Inflammatory macrophage treated with lipopolysaccharide for 1 hour (primary cell): Measurements from ENCODE around the gene PCDHB6.
A peak's percentile ranks its signal among the peaks of the same experiment; 100 is the strongest.
"Not testable (repeated sequence)": the region's sequence is repeated elsewhere in the genome, so short reads cannot be mapped to it uniquely, and the experiment has no call there.

Source experiments
- DNase-seq, 2 donors: peaks; one replicate each; pipeline ENCODE4 v3.0.0-alpha.2; 2020 to 2022

The PCDHB6 gene

DNA sequence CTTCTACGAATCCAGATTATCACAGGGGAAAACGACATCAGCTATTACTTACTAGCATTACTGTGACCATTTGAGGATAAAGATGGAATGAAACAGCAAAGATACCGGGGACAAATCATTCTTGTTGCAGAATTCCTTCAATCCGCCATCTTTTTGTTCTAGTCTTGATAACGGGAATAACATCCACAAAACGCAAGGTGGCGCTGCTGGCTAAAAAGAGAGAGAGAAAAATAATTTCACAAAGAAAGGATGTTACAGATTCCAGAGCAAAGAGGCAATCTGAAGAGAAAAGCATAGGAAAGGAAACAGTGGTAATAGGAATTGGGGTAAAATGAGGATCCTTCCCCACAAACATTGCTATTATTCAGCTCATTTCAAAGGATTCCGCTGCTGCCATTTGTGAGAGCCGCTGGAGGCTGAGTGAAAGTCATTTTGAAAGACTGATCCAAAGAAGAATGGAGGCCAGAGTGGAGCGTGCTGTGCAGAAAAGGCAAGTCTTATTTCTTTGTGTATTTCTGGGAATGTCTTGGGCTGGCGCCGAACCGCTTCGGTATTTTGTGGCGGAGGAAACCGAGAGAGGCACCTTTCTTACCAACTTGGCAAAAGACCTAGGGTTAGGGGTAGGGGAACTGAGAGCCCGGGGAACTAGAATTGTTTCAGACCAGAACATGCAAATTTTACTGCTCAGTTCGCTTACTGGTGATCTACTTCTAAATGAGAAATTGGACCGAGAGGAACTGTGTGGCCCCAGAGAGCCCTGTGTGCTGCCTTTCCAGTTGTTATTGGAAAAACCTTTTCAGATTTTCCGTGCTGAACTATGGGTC lies 22.7 kb downstream of the PCDHB6 start, which contains the start of gene PCDHB7:
PCDHB7 (plus strand) TSS at position 264 of the 824 bp plus-strand sequence; CDS start at position 456, 192 bp downstream.
- DNase-seq, result no peak

DNA sequence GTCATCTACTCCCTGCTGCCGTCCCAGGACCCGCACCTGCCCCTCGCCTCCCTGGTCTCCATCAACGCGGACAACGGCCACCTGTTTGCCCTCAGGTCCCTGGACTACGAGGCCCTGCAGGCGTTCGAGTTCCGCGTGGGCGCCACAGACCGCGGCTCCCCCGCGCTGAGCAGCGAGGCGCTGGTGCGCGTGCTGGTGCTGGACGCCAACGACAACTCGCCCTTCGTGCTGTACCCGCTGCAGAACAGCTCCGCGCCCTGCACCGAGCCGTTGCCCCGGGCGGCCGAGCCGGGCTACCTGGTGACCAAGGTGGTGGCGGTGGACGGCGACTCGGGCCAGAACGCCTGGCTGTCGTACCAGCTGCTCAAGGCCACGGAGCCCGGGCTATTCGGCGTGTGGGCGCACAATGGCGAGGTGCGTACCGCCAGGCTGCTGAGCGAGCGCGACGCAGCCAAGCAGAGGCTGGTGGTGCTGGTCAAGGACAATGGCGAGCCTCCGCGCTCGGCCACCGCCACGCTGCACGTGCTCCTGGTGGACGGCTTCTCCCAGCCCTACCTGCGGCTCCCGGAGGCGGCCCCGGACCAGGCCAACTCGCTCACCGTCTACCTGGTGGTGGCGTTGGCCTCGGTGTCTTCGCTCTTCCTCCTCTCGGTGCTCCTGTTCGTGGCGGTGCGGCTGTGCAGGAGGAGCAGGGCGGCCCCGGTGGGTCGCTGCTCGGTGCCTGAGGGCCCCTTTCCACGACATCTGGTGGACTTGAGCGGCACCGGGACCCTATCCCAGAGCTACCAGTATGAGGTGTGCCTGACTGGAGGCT lies 24.6 kb downstream of the PCDHB6 start:
- DNase-seq, result not testable (repeated sequence)

DNA sequence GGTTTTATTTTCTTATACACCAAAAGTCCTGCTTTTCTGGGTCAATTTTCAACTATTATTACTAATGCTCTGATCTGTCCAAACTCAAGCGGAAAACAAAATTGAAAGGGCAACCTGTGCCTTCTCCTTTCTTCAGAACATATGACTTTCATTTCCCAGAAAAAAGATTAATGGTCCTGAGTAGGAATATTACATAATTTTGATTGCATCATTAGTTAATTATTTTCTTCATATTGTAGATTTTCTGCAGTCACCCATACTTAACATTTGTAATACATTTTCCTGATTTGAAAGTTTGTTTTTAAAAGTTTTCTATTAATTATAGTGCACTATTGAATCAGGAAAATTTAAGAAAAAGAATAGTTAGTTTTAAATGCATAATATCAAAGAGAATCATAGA lies 26.1 kb downstream of the PCDHB6 start:
- no peak for DNase-seq

DNA sequence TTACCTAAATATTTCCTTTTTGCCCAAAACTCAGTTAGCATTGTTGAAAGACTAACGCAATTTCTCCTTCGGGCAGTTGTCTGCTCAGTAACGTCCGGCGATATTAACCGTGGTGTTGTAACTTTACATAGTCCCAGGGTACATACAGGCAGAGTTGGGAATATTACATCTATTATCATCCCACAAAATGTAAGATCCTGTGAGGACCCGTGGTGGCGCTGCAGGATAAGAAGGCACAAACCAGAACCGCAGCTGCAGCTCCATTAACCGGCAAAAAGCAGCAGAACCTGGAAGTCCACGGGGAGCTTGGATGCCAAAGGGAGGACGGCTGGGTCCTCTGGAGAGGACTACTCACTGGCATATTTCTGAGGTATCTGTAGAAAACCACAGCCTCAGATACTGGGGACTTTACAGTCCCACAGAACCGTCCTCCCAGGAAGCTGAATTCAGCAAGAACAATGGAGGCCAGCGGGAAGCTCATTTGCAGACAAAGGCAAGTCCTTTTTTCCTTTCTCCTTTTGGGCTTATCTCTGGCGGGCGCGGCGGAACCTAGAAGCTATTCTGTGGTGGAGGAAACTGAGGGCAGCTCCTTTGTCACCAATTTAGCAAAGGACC lies 27.8 kb downstream of the PCDHB6 start, which contains the start of gene PCDHB8:
PCDHB8 (plus strand) TSS at position 214 of the 615 bp plus-strand sequence; CDS start at position 459, 245 bp downstream.
- DNase-seq, result not testable (repeated sequence)

DNA sequence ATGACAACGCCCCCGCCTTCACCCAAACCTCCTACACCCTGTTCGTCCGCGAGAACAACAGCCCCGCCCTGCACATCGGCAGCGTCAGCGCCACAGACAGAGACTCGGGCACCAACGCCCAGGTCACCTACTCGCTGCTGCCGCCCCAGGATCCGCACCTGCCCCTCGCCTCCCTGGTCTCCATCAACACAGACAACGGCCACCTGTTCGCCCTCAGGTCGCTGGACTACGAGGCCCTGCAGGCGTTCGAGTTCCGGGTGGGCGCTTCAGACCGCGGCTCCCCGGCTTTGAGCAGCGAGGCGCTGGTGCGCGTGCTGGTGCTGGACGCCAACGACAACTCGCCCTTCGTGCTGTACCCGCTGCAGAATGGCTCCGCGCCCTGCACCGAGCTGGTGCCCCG lies 29.5 kb downstream of the PCDHB6 start:
- DNase-seq, result not testable (repeated sequence)

DNA sequence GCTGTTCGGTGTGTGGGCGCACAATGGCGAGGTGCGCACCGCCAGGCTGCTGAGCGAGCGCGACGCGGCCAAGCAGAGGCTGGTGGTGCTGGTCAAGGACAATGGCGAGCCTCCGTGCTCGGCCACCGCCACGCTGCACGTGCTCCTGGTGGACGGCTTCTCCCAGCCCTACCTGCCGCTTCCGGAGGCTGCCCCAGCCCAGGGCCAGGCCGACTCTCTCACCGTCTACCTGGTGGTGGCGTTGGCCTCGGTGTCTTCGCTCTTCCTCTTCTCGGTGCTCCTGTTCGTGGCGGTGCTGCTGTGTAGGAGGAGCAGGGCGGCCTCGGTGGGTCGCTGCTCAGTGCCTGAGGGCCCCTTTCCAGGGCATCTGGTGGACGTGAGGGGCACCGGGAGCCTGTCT lies 30.0 kb downstream of the PCDHB6 start:
- DNase-seq, result not testable (repeated sequence)

DNA sequence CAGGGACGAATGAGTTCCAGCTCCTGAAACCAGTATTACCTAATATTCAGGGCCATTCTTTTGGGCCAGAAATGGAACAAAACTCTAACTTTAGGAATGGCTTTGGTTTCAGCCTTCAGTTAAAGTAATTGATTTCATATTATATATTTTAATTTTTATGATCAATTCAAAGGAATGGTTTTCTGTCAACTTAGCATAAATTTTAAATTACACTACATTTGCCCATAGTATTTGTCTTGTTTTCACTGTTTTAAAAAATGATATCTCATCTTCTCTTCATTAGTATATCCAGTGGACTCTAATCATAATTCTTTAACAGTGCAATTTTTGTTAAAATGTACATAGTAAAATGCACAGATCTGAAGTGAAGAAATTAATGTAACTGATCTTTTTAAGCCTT lies 30.5 kb downstream of the PCDHB6 start:
- DNase-seq, result no peak

DNA sequence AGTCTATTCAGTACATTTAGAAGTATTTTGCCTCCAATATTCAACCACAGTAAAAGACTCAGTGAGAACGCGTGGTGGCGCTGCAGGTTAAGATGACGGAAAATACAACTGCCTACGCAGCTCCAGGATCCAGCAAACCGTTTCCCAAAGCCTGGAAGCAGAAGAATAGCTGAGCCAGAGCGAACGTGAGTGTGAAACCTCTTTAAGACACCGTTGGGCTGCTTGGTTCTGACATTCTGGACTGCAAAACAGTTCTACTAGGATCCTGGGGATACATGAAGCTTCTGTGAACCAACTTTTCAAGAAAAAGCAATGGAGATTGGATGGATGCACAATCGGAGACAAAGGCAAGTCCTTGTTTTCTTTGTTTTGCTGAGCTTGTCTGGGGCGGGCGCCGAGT lies 32.4 kb downstream of the PCDHB6 start, which contains the start of gene PCDHB16:
PCDHB16 (plus strand) TSS at position 140 of the 400 bp plus-strand sequence; CDS start at position 313, 173 bp downstream.
- no peak for DNase-seq

DNA sequence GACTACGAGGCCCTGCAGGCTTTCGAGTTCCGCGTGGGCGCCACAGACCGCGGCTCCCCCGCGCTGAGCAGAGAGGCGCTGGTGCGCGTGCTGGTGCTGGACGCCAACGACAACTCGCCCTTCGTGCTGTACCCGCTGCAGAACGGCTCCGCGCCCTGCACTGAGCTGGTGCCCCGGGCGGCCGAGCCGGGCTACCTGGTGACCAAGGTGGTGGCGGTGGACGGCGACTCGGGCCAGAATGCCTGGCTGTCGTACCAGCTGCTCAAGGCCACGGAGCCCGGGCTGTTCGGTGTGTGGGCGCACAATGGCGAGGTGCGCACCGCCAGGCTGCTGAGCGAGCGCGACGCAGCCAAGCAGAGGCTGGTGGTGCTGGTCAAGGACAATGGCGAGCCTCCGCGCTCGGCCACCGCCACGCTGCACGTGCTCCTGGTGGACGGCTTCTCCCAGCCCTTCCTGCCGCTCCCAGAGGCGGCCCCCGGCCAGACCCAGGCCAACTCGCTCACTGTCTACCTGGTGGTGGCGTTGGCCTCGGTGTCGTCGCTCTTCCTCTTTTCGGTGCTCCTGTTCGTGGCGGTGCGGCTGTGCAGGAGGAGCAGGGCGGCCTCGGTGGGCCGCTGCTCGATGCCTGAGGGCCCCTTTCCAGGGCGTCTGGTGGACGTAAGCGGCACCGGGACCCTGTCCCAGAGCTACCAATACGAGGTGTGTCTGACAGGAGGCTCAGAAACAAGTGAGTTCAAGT lies 34.4 kb downstream of the PCDHB6 start:
- not testable (repeated sequence) for DNase-seq

DNA sequence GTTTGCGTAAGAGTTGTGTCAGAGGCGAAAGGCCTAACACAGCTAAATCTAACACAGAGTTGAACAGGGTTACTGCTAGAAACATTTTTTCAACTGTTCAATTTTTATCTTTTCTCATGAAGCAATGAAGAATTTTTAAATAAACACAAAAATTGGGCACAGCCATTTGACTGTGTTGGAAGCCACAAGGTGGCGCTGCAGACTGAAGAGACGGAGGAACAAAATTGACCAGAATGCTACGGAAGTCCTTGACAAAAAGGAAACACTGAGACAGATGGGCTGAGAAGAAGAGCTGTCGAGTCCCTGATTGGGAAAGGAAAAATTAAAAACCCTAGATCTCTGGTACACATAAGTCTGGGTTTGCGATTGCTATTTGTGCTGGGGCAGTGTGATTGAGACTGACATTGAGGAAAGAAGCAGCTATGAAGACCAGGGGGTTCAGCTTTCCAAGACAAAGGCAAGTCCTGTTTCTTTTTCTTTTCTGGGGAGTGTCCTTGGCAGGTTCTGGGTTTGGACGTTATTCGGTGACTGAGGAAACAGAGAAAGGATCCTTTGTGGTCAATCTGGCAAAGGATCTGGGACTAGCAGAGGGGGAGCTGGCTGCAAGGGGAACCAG lies 37.1 kb downstream of the PCDHB6 start, which contains the start of gene PCDHB9:
PCDHB9 (plus strand) TSS at position 265 of the 616 bp plus-strand sequence; CDS start at position 423, 158 bp downstream.
- DNase-seq, result no peak

DNA sequence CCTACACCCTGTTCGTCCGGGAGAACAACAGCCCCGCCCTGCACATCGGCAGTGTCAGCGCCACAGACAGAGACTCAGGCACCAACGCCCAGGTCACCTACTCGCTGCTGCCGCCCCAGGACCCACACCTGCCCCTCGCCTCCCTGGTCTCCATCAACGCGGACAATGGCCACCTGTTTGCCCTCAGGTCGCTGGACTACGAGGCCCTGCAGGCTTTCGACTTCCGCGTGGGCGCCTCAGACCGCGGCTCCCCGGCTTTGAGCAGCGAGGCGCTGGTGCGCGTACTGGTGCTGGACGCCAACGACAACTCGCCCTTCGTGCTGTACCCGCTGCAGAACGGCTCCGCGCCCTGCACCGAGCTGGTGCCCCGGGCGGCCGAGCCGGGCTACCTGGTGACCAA lies 38.8 kb downstream of the PCDHB6 start:
- not testable (repeated sequence) for DNase-seq

DNA sequence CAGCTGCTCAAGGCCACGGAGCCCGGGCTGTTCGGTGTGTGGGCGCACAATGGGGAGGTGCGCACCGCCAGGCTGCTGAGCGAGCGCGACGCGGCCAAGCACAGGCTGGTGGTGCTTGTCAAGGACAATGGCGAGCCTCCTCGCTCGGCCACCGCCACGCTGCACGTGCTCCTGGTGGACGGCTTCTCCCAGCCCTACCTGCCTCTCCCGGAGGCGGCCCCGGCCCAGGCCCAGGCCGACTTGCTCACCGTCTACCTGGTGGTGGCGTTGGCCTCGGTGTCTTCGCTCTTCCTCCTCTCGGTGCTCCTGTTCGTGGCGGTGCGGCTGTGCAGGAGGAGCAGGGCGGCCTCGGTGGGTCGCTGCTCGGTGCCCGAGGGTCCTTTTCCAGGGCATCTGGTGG lies 39.3 kb downstream of the PCDHB6 start:
- DNase-seq, result not testable (repeated sequence)

DNA sequence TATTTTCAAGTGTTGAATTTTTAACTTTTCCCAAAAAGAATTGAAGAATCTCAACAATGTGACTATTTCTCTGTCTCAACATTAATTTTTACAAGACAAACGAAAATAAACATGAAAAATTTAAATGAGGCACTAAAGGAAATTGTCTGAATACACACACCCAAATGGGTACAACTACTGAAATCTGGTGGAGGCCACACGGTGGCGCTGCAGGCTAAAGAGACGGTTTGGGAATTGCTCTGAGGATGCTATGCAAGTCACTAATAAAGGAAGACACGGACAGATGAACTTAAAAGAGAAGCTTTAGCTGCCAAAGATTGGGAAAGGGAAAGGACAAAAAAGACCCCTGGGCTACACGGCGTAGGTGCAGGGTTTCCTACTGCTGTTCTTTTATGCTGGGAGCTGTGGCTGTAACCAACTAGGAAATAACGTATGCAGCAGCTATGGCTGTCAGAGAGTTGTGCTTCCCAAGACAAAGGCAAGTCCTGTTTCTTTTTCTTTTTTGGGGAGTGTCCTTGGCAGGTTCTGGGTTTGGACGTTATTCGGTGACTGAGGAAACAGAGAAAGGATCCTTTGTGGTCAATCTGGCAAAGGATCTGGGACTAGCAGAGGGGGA lies 42.4 kb downstream of the PCDHB6 start, which contains the start of gene PCDHB10:
PCDHB10 (plus strand) TSS at position 244 of the 616 bp plus-strand sequence; CDS start at position 444, 200 bp downstream.
- DNase-seq, result peak in 1 of 2 donors; percentile 2

DNA sequence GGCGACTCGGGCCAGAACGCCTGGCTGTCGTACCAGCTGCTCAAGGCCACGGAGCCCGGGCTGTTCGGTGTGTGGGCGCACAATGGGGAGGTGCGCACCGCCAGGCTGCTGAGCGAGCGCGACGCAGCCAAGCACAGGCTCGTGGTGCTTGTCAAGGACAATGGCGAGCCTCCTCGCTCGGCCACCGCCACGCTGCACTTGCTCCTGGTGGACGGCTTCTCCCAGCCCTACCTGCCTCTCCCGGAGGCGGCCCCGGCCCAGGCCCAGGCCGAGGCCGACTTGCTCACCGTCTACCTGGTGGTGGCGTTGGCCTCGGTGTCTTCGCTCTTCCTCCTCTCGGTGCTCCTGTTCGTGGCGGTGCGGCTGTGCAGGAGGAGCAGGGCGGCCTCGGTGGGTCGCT lies 44.5 kb downstream of the PCDHB6 start:
- not testable (repeated sequence) for DNase-seq

DNA sequence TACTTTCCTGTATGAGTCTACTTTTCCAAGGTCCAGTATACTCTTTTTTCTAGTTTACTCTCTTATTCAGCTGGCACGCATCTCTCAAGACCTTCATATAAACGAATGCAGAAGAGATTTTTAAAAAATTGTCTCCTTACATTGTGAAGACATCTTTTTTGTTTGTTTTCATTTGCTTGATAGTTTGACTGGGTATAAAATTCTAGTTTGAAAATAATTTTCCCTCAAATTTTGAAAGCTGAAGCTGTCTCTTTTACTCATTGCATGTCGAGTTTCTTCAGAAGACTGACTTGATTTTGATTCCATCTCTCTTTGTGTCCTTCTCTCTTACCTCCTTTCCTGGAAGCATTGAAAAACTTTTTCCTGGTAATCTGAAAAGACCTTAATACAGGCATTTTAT lies 46.5 kb downstream of the PCDHB6 start:
- no peak for DNase-seq

DNA sequence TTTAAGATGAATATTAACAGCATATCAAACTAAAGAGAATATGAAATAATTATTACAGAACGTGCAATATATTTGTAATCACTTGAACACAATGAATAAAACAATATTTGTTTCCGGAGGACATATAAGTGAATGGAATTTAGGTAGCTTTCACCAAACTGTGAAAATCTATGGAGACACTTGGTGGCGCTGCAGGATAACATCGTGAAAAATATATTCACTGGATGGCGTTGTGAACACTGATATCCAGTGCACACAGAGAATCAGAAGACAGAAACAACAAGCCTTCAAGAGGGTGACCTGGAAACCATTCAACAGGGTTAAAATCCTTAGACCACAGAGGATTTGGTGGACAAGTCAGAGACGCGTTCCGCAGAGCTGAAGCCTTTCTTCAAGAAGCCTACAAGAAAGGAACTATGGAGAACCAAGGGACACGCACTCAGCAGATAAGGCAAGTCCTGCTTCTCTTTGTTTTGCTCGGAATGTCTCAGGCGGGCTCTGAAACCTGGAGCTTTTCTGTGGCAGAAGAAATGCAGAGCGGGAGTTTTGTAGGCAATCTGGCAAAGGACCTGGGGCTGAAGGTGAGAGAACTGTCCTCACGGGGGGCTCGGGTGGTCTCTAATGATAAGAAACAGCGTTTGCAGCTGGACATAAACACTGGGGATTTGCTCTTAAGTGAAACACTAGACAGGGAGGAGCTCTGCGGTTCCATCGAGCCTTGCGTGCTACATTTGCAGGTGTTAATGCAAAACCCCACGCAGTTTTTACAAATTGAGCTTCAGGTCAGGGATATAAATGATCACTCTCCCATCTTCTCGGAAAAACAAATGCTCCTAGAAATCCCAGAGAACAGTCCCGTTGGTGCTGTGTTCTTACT lies 49.7 kb downstream of the PCDHB6 start, which contains the start of gene PCDHB11:
PCDHB11 (plus strand) TSS at position 269 of the 877 bp plus-strand sequence; CDS start at position 417, 148 bp downstream.
- no peak for DNase-seq

DNA sequence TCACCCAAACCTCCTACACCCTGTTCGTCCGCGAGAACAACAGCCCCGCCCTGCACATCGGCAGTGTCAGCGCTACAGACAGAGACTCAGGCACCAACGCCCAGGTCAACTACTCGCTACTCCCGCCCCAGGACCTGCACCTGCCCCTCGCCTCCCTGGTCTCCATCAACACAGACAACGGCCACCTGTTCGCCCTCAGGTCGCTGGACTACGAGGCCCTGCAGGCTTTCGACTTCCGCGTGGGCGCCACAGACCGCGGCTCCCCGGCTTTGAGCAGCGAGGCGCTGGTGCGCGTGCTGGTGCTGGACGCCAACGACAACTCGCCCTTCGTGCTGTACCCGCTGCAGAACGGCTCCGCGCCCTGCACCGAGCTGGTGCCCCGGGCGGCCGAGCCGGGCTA lies 51.3 kb downstream of the PCDHB6 start:
- not testable (repeated sequence) for DNase-seq

DNA sequence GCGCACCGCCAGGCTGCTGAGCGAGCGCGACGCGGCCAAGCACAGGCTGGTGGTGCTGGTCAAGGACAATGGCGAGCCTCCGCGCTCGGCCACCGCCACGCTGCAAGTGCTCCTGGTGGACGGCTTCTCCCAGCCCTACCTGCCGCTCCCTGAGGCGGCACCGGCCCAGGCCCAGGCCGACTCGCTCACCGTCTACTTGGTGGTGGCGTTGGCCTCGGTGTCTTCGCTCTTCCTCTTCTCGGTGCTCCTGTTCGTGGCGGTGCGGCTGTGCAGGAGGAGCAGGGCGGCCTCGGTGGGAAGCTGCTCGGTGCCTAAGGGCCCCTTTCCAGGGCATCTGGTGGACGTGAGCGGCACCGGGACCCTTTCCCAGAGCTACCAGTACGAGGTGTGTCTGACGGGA lies 51.8 kb downstream of the PCDHB6 start:
- not testable (repeated sequence) for DNase-seq
